Measurements from ENCODE around the gene PSMC6.

DNA sequence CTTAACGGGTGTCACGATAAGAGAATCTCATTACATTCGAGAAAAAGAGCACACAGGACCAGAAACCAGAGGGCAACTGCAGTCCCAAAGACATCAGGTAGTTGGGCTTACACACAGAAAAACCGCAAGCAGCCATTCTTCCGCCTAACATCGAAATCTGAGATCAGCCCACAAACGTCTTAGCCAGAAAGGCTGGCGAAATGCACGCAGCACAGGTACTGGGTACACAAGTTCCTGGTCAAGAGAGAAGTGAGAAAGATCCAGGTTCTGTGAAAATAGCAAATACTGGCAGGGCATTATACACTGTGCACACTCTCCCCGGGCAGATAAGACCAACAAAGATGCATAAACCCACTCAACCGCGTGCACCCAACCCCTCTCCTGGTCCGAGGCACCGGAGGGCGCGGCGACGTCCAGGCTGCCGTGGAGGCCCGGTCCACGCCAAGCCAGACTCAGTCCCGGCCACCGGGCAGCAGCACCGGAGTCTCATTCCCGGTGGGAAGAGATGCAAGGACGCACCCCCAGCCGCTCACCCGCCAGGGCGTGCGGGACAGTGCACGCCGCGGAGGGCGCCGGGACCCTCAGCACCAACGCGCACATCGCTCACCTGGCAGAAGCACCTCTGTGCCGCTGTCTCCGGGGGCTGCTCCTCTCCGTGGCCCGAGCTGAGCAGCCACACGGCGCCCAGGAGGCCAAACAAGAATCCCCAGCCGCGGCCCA is 12.1 kb upstream of the PSMC6 start:
- TF ChIP-seq, protein P1, sequence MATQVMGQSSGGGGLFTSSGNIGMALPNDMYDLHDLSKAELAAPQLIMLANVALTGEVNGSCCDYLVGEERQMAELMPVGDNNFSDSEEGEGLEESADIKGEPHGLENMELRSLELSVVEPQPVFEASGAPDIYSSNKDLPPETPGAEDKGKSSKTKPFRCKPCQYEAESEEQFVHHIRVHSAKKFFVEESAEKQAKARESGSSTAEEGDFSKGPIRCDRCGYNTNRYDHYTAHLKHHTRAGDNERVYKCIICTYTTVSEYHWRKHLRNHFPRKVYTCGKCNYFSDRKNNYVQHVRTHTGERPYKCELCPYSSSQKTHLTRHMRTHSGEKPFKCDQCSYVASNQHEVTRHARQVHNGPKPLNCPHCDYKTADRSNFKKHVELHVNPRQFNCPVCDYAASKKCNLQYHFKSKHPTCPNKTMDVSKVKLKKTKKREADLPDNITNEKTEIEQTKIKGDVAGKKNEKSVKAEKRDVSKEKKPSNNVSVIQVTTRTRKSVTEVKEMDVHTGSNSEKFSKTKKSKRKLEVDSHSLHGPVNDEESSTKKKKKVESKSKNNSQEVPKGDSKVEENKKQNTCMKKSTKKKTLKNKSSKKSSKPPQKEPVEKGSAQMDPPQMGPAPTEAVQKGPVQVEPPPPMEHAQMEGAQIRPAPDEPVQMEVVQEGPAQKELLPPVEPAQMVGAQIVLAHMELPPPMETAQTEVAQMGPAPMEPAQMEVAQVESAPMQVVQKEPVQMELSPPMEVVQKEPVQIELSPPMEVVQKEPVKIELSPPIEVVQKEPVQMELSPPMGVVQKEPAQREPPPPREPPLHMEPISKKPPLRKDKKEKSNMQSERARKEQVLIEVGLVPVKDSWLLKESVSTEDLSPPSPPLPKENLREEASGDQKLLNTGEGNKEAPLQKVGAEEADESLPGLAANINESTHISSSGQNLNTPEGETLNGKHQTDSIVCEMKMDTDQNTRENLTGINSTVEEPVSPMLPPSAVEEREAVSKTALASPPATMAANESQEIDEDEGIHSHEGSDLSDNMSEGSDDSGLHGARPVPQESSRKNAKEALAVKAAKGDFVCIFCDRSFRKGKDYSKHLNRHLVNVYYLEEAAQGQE (IDR thresholded peaks at IDR 0.05; ENCODE audit: low read depth, low read length) = no peak
- TF ChIP-seq POLR2AphosphoS5 (IDR thresholded peaks at IDR 0.05; ENCODE audit: low read depth, low read length) (no peak), TCF12 (IDR thresholded peaks at IDR 0.05) (no peak), RAD21 (IDR thresholded peaks at IDR 0.05; ENCODE audit: low read length) (no peak), SIN3A (IDR thresholded peaks at IDR 0.05; ENCODE audit: borderline replicate concordance, low read depth, low read length) (no peak), RCOR1 (IDR thresholded peaks at IDR 0.05; ENCODE audit: low read length) (no peak), EZH2phosphoT487 (IDR thresholded peaks at IDR 0.05; ENCODE audit: borderline replicate concordance, low read depth) (no peak), EP300 (IDR thresholded peaks at IDR 0.05; ENCODE audit: borderline replicate concordance in 1 of 2, low read depth in 1 of 2, low read length in 1 of 2) (no peak)
- TF ChIP-seq, protein P2, sequence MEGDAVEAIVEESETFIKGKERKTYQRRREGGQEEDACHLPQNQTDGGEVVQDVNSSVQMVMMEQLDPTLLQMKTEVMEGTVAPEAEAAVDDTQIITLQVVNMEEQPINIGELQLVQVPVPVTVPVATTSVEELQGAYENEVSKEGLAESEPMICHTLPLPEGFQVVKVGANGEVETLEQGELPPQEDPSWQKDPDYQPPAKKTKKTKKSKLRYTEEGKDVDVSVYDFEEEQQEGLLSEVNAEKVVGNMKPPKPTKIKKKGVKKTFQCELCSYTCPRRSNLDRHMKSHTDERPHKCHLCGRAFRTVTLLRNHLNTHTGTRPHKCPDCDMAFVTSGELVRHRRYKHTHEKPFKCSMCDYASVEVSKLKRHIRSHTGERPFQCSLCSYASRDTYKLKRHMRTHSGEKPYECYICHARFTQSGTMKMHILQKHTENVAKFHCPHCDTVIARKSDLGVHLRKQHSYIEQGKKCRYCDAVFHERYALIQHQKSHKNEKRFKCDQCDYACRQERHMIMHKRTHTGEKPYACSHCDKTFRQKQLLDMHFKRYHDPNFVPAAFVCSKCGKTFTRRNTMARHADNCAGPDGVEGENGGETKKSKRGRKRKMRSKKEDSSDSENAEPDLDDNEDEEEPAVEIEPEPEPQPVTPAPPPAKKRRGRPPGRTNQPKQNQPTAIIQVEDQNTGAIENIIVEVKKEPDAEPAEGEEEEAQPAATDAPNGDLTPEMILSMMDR (IDR thresholded peaks at IDR 0.05) = no peak
- TF ChIP-seq, protein P3, sequence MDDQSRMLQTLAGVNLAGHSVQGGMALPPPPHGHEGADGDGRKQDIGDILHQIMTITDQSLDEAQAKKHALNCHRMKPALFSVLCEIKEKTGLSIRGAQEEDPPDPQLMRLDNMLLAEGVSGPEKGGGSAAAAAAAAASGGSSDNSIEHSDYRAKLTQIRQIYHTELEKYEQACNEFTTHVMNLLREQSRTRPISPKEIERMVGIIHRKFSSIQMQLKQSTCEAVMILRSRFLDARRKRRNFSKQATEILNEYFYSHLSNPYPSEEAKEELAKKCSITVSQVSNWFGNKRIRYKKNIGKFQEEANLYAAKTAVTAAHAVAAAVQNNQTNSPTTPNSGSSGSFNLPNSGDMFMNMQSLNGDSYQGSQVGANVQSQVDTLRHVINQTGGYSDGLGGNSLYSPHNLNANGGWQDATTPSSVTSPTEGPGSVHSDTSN (IDR thresholded peaks at IDR 0.05) = no peak
